Activated naive CD4-positive, alpha-beta T cell (primary cell): Measurements from ENCODE around the gene IQCK.
"Not testable (repeated sequence)": the region's sequence is repeated elsewhere in the genome, so short reads cannot be mapped to it uniquely, and the experiment has no call there.

Source experiments
- DNase-seq, 4 experiments: peaks; one replicate each; lab custom pipeline; 2025; lab: John Stamatoyannopoulos, UW

The IQCK gene

GRCh38 chr16:19699472-19699871 lies 18.6 kb upstream of the IQCK start:
- DNase-seq: no peak

- DNase-seq: no peak
Observed at GRCh38 chr16:19700319-19700781, 17.7 kb upstream of the IQCK start.

GRCh38 chr16:19701091-19701490 lies 17.0 kb upstream of the IQCK start:
- no peak for DNase-seq

- DNase-seq: no peak
Observed at GRCh38 chr16:19703172-19703889, 14.7 kb upstream of the IQCK start.

GRCh38 chr16:19704321-19705145 lies 13.5 kb upstream of the IQCK start:
- no peak for DNase-seq

- no peak for DNase-seq
Observed at GRCh38 chr16:19705146-19705501, 12.9 kb upstream of the IQCK start.

- no peak for DNase-seq
Observed at GRCh38 chr16:19705843-19706242, 12.2 kb upstream of the IQCK start.

- DNase-seq: no peak
Observed at GRCh38 chr16:19706846-19707245, 11.2 kb upstream of the IQCK start.

- no peak for DNase-seq
Observed at GRCh38 chr16:19707569-19708295, 10.3 kb upstream of the IQCK start.

GRCh38 chr16:19708296-19709205 lies 9.5 kb upstream of the IQCK start:
- no peak for DNase-seq

GRCh38 chr16:19709381-19710136 lies 8.5 kb upstream of the IQCK start:
- DNase-seq: no peak

- DNase-seq: no peak
Observed at GRCh38 chr16:19710191-19710908, 7.7 kb upstream of the IQCK start.

GRCh38 chr16:19710991-19711545 lies 7.0 kb upstream of the IQCK start:
- no peak for DNase-seq

- DNase-seq: no peak
Observed at GRCh38 chr16:19711643-19712042, 6.4 kb upstream of the IQCK start.

GRCh38 chr16:19712418-19713058 lies 5.5 kb upstream of the IQCK start:
- no peak for DNase-seq

GRCh38 chr16:19713697-19714096 lies 4.4 kb upstream of the IQCK start:
- DNase-seq: no peak

- no peak for DNase-seq
Observed at GRCh38 chr16:19715566-19715965, 2.5 kb upstream of the IQCK start.

GRCh38 chr16:19716183-19716582 lies 1.9 kb upstream of the IQCK start:
- DNase-seq: no peak

- not testable (repeated sequence) for DNase-seq
Observed at GRCh38 chr16:19716728-19717127, 1.3 kb upstream of the IQCK start.
